ENCODE data around the gene DRD2.

Gene DRD2

DNA sequence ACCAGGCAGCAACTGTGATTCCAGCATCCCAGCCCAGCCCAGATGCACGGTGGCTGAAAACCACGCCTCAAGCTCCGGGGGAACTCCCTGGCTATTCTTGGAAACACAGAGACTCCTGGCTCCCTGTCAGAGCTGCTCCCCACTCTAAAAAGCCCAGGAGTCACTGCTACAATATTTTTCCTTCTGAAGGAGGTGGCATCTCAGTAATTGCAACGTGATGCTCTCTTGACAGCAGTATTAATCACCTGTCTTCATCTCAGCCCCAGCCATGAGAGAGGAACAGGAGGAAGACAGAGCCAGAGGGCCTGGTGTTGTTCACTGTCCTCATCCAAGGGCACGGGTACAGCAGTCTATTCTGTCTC is 26.9 kb downstream of the DRD2 start:
- no peaks in the 10 kb centered on the region for H3K9me3 ChIP-seq (ENCODE audit: control insufficient read depth, insufficient read depth, low read depth, low read length)
- ChIA-PET POLR2A (no interaction called here), CTCF (no interaction called here)
- H3K36me3 ChIP-seq (ENCODE audit: control insufficient read depth in 2 of 2, insufficient read depth in 1 of 2, low read length in 2 of 2), result no peaks in the 10 kb centered on the region
- H3K27ac ChIP-seq (ENCODE audit: extremely low read depth, low read depth, low read length), result no peak overlapping the region
- no peaks in the 10 kb centered on the region for H3K4me1 ChIP-seq (ENCODE audit: control insufficient read depth, insufficient read depth, low read length)
- TF ChIP-seq PRDM6 (tag by site-specific recombination; IDR thresholded peaks at IDR 0.05) (no peak), ZNF830 (tag by site-specific recombination; IDR thresholded peaks at IDR 0.05; ENCODE audit: low read depth) (no peak), ZNF19 (tag by site-specific recombination; IDR thresholded peaks at IDR 0.05; ENCODE audit: low read depth) (no peak), ZNF37A (tag by site-specific recombination; IDR thresholded peaks at IDR 0.05) (no peak), HOXC10 (CRISPR knock-in tag; IDR thresholded peaks at IDR 0.05) (no peak), ZBTB17 (tag by site-specific recombination; IDR thresholded peaks at IDR 0.05) (no peak), PRDM1 (tag by site-specific recombination; IDR thresholded peaks at IDR 0.05) (no peak), TSHZ1 (tag by site-specific recombination; IDR thresholded peaks at IDR 0.05; ENCODE audit: borderline replicate concordance) (no peak), REST (tag by site-specific recombination; IDR thresholded peaks at IDR 0.05) (no peak), ZNF221 (tag by site-specific recombination; IDR thresholded peaks at IDR 0.05; ENCODE audit: borderline replicate concordance) (no peak), ZNF843 (tag by site-specific recombination; IDR thresholded peaks at IDR 0.05) (no peak), HOXA7 (CRISPR knock-in tag; IDR thresholded peaks at IDR 0.05; ENCODE audit: borderline replicate concordance) (no peak), ZNF660 (tag by site-specific recombination; IDR thresholded peaks at IDR 0.05) (no peak), ZNF610 (tag by site-specific recombination; IDR thresholded peaks at IDR 0.05; ENCODE audit: borderline replicate concordance) (no peak), ZNF362 (tag by site-specific recombination; IDR thresholded peaks at IDR 0.05) (no peak), ZNF747 (tag by site-specific recombination; IDR thresholded peaks at IDR 0.05) (no peak)
- TF ChIP-seq, protein P1, sequence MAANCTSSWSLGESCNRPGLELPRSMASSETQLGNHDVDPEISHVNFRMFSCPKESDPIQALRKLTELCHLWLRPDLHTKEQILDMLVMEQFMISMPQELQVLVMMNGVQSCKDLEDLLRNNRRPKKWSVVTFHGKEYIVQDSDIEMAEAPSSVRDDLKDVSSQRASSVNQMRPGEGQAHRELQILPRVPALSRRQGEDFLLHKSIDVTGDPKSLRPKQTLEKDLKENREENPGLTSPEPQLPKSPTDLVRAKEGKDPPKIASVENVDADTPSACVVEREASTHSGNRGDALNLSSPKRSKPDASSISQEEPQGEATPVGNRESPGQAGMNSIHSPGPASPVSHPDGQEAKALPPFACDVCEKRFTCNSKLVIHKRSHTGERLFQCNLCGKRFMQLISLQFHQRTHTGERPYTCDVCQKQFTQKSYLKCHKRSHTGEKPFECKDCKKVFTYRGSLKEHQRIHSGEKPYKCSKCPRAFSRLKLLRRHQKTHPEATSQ (tag by site-specific recombination; IDR thresholded peaks at IDR 0.05), result no peak
- TF ChIP-seq, protein P2, sequence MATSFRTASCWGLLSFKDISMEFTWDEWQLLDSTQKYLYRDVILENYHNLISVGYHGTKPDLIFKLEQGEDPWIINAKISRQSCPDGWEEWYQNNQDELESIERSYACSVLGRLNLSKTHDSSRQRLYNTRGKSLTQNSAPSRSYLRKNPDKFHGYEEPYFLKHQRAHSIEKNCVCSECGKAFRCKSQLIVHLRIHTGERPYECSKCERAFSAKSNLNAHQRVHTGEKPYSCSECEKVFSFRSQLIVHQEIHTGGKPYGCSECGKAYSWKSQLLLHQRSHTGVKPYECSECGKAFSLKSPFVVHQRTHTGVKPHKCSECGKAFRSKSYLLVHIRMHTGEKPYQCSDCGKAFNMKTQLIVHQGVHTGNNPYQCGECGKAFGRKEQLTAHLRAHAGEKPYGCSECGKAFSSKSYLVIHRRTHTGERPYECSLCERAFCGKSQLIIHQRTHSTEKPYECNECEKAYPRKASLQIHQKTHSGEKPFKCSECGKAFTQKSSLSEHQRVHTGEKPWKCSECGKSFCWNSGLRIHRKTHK (tag by site-specific recombination; IDR thresholded peaks at IDR 0.05), result no peak
- TF ChIP-seq, protein P3, sequence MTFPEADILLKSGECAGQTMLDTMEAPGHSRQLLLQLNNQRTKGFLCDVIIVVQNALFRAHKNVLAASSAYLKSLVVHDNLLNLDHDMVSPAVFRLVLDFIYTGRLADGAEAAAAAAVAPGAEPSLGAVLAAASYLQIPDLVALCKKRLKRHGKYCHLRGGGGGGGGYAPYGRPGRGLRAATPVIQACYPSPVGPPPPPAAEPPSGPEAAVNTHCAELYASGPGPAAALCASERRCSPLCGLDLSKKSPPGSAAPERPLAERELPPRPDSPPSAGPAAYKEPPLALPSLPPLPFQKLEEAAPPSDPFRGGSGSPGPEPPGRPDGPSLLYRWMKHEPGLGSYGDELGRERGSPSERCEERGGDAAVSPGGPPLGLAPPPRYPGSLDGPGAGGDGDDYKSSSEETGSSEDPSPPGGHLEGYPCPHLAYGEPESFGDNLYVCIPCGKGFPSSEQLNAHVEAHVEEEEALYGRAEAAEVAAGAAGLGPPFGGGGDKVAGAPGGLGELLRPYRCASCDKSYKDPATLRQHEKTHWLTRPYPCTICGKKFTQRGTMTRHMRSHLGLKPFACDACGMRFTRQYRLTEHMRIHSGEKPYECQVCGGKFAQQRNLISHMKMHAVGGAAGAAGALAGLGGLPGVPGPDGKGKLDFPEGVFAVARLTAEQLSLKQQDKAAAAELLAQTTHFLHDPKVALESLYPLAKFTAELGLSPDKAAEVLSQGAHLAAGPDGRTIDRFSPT (tag by site-specific recombination; IDR thresholded peaks at IDR 0.05), result no peak
- H3K4me3 ChIP-seq (ENCODE audit: low read depth, low read length), result no peak overlapping the region

Data from HEK293 (cell line).